GM18498 (cell line): ENCODE measurements around the gene CALCR.
"Not testable (repeated sequence)": the region's sequence is repeated elsewhere in the genome, so short reads cannot be mapped to it uniquely, and the experiment has no call there.

Experiments
- ATAC-seq: cut with Tn5 transposase; IDR thresholded peaks from one replicate; pipeline ENCODE4 v1.9.1; 2021; ENCODE audit warnings: mild to moderate bottlenecking, moderate library complexity; ENCODE audit not compliant: unreplicated experiment

CALCR gene

DNA sequence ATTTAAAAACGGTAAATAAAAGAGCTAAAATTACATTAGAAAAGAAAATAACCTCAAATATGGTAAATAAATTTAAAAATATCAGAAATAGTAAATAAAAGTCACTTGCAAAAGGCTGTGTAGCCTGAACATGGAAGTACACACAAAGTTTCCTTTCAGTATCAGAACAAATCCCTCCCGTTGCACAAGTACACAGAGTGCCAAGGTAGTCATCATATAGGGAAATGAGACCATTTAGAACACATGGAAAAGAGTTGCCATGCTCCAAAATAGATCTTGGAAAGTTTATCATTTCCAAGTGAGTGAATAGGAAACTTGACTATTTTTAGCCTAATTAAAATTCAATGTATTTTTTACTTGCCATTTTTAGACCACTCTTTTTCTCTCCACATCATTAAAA lies 11.6 kb downstream of the CALCR start:
- ATAC-seq = no peak

GRCh38 chr7:93562106-93562505 lies 12.4 kb downstream of the CALCR start:
- ATAC-seq = no peak

DNA sequence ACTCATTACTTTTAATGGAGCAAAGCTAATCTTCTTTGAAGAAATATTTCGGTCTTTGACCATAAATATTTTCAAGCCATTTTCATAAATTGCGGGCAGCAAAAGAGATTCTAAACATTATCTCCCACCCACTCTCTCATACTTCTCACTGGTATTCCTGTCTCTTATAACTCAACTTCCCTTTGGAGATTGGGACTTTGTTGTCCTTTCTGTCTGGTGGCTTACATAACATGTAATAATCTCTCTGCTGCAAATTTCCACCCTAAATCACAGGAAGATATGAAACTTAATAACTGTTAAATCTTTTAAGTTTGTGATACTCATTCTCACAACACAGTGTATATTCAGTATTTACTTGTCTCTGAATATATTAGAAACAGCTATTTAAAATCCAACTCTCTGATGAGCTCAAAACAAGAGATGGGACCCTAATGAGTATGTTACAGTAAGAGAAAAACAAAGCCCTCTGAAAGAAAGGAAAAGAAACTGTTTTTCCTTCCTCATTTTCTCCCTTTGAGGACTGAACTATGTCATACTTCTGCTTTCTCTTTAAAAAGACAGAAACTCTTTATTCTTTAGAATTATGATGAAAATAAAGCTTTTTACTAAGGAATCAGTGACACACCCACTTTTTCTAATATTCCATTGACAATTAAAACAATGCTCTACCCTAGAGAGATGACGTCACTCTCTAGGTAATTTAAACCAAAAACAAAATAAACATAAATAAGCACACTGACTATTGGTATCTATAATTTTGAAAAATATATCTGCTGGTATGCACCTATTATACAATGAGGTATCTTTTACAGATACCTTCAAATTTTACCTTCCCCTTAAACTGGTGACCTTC lies 14.7 kb downstream of the CALCR start:
- no peak for ATAC-seq

GRCh38 chr7:93558705-93559614 lies 15.6 kb downstream of the CALCR start:
- no peak for ATAC-seq

GRCh38 chr7:93551931-93552330 lies 22.6 kb downstream of the CALCR start:
- no peak for ATAC-seq

DNA sequence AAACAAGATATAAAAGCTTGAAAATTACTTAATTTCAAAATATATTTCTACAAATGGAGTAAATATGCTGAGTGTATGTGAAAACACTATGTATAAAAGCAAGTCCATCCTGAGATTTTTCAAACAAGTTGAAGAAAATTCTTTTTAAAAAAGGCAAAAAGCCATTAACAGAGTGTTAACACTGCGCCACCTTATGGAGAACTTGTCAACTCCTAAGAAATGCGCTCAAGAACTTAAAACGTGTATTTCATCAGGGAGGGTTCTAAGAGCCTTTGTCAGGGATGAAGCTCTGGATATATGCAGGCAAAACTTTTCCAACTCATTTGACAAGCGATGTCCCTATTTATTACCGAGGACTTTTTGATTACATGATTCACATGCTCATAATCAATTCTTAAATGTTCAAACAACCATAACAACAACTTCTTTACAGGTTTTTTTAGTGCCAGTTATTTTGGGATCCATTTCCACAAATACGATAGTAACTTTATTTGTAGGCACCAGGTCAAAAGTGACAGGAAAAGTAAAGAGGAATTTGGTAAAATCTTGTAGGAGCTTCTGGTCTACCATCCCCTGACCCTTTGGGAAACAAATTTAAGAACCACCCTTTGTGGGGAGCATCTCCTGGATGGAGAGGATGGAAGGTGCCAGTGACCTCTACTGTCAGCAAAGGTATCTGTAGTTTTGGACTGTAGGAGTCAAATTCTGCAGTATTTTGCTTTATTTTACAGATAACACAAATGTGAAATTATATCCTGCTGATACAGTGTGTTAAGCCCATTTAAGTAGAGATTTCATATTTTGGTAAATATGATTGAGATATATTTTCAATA lies 23.2 kb downstream of the CALCR start:
- no peak for ATAC-seq

DNA sequence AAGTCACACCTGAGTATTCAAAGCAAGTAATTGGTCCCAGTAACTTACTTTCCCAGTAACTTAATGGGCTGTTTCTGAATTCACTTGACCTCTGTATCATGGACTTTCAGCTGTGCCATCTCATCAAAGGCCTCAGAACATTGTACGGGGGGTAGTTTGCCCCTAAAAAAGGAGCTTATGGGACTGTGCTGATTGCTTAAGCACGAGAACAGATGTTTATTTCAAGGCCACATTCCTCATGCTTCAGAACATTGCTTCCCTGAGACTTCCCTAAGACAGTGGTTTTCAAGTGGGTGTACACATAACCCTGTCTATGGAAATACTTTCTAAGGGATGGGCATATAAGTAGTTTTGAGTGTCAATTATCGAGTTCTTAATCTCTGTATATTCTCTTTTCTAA lies 26.8 kb downstream of the CALCR start:
- ATAC-seq = no peak

- no peak for ATAC-seq
These were observed 29.8 kb downstream of the CALCR start for GRCh38 chr7:93544691-93545090.

DNA sequence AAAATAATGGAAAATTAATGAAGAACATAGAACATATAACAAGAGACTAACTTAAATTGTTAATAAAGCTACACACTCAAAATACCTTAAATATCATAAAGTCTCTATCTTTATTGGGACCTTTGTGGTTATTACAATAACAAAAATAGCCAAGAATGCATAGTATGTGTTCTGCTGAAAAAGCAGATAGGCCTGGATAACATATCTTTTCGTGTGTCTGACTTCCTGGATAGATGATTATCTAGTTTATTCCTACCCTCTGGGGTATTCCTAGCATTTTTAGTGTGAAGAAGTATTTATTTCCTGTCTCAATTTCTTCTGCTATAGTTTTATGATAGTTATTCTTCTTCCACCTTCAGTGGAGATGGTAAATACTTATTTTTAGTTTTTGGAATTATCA lies 36.5 kb downstream of the CALCR start:
- no peak for ATAC-seq

DNA sequence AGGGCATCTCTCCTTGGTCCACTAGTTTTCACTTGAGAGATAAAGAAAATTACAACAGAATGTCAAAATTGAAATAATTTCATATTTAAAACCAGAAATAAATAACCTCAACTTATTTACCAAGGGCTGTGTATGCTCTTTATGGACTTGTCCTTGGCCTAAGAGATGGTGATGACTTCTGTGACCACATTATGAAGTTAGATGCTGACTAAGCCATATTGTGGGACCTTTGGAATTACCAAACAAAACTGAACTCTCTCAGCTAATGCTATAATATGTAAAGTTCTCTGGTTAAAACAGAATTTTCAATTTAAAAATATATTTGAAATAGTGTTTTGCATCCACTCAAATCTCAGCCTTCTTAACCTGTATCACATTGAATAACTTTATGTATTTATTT lies 38.9 kb downstream of the CALCR start:
- no peak for ATAC-seq

DNA sequence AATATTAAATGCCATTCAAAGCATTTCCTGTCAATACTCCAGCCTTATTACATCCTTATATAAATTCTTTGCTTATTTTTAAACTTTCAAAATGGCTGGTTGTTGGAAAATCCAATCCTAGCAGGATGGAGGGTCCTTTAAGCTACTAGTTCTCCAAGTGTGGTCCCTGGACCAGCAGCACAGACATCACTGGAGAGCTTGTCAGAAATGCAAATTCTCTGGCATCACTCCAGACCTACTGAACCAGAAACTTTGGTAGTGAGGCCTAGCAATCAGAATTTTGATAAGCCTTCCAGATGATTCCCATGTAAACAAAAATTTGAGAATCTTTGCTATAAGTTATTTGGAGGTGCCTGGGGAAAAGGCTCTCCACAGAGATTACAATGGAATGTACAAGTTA lies 43.8 kb downstream of the CALCR start:
- no peak for ATAC-seq

- no peak for ATAC-seq
These were observed 57.7 kb downstream of the CALCR start for GRCh38 chr7:93516834-93517233.

DNA sequence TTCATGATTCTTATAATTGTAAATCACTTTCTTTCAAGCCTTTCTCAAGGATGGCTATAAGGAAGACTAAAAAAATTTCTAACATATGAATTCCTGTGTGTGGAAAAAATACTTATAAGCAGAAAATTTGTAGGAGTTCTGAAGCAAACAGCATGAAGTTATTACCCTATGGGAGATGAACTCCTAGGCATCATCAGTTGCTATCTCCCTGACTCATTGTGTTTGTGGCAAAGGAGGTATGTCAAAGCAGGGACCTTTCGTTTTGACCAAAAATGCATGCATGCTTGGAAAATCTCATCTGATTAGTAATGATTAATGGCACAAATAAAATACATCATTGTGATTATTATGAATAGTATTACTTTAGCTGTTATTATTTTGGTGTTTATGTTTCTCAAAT lies 59.4 kb downstream of the CALCR start:
- no peak for ATAC-seq

DNA sequence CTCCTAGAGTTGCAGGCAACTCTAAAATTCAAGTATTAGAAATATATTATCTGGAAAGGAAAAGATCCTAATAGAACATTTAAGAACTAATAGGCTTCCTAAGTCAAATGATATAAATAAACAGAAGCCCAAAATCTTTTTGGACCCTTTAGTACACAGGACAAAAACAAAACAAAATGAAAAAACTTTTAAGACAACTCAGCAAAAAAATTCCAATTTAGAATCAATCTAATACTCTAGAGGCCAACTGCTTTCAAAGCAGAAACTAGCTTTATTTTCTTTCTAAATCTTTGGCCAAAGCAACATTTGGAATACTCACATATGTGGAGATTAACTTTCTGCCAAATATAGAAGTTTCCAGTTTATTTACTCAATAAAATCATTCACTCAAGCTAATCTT lies 65.2 kb downstream of the CALCR start:
- ATAC-seq = no peak

DNA sequence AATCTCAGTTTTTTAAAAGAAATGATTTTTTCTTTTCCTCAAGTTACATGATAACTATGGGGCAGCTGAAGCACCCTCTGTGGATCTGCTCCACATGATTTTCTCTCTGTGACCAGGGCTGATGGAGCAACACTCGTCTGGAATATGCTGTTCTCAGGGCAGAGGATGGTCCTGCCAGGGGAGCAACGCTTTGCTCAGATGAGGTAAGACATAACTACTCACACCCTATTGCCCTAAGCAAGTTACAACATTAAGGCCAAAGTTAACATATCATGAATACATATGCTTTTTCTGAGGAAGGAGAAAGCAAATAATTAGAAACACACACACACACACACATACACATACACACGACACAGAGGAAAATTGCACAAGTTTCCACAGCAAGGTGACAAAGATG lies 71.4 kb downstream of the CALCR start:
- ATAC-seq = no peak

DNA sequence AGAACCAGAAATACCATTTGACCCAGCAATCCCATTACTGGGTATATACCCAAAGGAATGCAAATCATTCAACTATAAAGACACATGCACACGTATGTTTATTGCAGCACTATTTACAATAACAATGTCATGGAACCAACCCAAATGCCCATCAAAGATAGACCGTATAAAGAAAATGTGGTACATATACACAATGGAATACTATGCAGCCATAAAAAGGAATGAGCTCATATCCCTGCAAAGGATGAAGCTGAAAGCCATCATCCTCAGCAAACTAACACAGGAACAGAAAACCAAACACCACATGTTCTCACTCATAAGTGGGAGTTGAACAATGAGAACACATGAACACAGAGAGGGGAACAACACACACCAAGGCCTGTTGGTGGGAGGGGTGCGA lies 82.7 kb downstream of the CALCR start:
- ATAC-seq = not testable (repeated sequence)

- no peak for ATAC-seq
These were observed 97.8 kb downstream of the CALCR start for GRCh38 chr7:93476491-93477344.

GRCh38 chr7:93475811-93476210 lies 98.7 kb downstream of the CALCR start:
- ATAC-seq = no peak

DNA sequence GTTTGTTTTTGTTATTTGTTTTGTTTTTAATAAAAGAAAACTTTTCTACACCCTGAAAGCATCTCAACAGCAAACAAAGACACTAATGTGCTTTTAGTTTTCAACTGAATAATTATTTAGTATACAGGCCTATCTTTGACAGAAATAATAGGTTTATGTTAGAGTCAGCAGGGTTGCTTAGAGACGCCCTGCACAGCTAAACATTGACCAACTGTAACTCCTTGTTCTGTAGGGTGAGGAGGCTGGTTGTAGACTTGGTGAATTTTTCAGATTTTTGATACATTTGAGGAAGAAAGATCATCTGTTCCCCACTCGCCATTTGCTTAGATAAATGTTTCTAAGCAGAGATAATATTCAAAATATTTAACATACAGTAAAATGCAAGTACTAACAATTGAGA lies 103.1 kb downstream of the CALCR start:
- ATAC-seq = no peak

DNA sequence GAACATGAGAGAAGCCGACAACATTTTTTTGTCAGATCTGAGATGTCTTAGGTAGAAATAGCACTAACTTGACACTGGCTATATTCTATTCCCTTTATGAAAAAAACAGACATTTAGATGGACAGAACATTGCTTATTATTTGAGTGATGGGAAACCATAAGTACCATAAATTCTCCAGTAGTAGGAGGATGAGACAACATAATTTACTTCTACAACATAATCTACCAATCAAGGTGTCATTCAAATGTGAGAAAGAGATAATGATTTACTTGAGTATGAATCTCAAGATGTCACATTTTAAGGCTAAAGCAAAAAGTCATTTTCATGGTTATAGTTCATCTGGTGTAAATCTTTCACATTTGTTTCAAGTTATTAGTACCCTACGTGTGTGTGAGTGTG lies 110.8 kb downstream of the CALCR start:
- no peak for ATAC-seq
